BLaER1 treated with 17β-estradiol and CSF1 and Interleukin-3, amounts not matched to agents 10 nM and 100 nM (cell line): ENCODE measurements around the gene TRIM8.

Experiments used
- H3K27ac ChIP-seq, 11 experiments: shearing (Covaris generic); formaldehyde crosslinking; 2 replicates each; pipeline ENCODE4 v1.8.1; 2022
- H3K27me3 ChIP-seq, 11 experiments: shearing (Covaris generic); formaldehyde crosslinking; 2 replicates each; pipeline ENCODE4 v1.8.1; 2022
- H3K36me3 ChIP-seq, 11 experiments: shearing (Covaris generic); formaldehyde crosslinking; 2 replicates each; pipeline ENCODE4 v1.8.1; 2022
- H3K4me1 ChIP-seq, 10 experiments: shearing (Covaris generic); formaldehyde crosslinking; 2 replicates each; pipeline ENCODE4 v1.8.1; 2022
- H3K4me2 ChIP-seq, 11 experiments: shearing (Covaris generic); formaldehyde crosslinking; 2 replicates each; pipeline ENCODE4 v1.8.1; 2022
- H3K4me3 ChIP-seq, 10 experiments: shearing (Covaris generic); formaldehyde crosslinking; 2 replicates each; pipeline ENCODE4 v1.8.1; 2022
- H3K9ac ChIP-seq, 11 experiments: shearing (Covaris generic); formaldehyde crosslinking; 2 replicates each; pipeline ENCODE4 v1.8.1; 2022
- H3K9me3 ChIP-seq, 11 experiments: shearing (Covaris generic); formaldehyde crosslinking; replicated peaks in 1 of 11; 2 replicates each; pipeline ENCODE4 v1.8.1; 2022
- H4K20me1 ChIP-seq, 11 experiments: shearing (Covaris generic); formaldehyde crosslinking; 2 replicates each; pipeline ENCODE4 v1.8.1; 2022
- Cebpa-rat ChIP-seq, 11 experiments: shearing (Covaris generic); IDR thresholded peaks; 2 replicates each; pipeline ENCODE4 v1.8.1; 2022

TRIM8 gene

GRCh38 chr10:102702742-102703141 is 58.5 kb downstream of the TRIM8 start:
- TF ChIP-seq Cebpa-rat (IDR thresholded peaks at IDR 0.05): no peak
- no peak overlapping the region for H3K4me3 ChIP-seq
- H3K36me3 ChIP-seq: peaks cover 15 to 34% (median 24%) of the 10 kb centered on the region in 11 experiments
- H3K9ac ChIP-seq: no peak overlapping the region
- H3K27ac ChIP-seq: no peak overlapping the region
- no peaks in the 10 kb centered on the region for H3K27me3 ChIP-seq
- H3K9me3 ChIP-seq: no peaks in the 10 kb centered on the region
- H3K4me2 ChIP-seq: no peak overlapping the region
- peaks cover 0 to 7% (median 0%) of the 10 kb centered on the region in 11 experiments; a peak in 5 of 22 replicates for H4K20me1 ChIP-seq
- peaks cover 33 to 51% (median 42%) of the 10 kb centered on the region in 10 experiments for H3K4me1 ChIP-seq

DNA sequence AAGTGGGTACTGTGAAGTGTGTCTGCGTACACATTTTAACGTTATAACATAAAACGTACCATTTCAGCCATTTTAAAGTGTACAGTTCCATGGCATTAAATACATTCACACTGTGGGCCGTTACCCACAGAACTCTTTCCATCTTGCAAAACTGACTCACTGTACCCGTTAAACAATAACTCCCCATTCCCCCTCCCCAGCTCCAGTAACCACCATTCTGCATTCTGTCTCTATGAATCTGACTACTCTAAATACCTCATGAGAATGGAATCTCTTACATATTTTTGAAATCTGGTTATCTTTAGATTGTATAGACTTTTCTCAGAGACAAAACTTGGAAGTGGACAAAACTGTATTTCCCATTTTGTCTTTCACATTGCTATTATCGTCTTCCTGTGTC is 60.6 kb downstream of the TRIM8 start:
- no peak for TF ChIP-seq Cebpa-rat (IDR thresholded peaks at IDR 0.05)
- H3K9ac ChIP-seq: no peak overlapping the region

DNA sequence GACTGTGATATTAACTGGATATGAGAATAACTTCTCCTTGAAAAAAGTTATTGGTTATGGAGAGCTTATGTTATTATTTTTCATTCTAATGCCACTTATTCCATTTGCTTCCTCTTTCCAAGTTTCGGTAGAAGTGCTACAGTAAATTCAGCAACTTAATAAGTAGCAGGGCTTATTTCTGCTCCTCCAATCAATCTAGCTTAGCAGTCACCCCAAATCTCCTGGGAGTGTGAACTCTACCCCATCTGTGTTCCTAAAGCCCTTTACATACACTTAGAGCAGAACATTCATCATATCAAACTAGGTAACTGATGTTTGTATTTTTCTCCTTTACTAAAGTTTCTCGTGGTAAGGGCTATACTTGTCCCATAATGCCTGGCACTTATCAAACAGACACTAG is 61.3 kb downstream of the TRIM8 start:
- peak overlapping the region in 3 of 11 experiments; percentile 18 to 42 (median 20); a peak in 2 of 22 replicates for H3K9ac ChIP-seq
- peaks cover 0 to 14% (median 4%) of the 10 kb centered on the region in 11 experiments; a peak in 7 of 22 replicates for H3K36me3 ChIP-seq
- peaks cover 26 to 50% (median 40%) of the 10 kb centered on the region in 10 experiments for H3K4me1 ChIP-seq
- peak overlapping the region; percentile 36 to 87 (median 53) for H3K4me2 ChIP-seq
- H4K20me1 ChIP-seq: peaks cover 0 to 7% (median 0%) of the 10 kb centered on the region in 11 experiments; a peak in 5 of 22 replicates
- no peak overlapping the region for H3K4me3 ChIP-seq
- H3K27me3 ChIP-seq: no peaks in the 10 kb centered on the region
- no peak for TF ChIP-seq Cebpa-rat (IDR thresholded peaks at IDR 0.05)
- peak overlapping the region in 2 of 11 experiments; percentile 28 to 40; a peak in 2 of 22 replicates for H3K27ac ChIP-seq
- no peaks in the 10 kb centered on the region for H3K9me3 ChIP-seq

More for the DNA sequence above, 60.6 kb downstream of the TRIM8 start:
- Histone ChIP-seq H3K4me2 (peak overlapping the region; percentile 36 to 87 (median 53)), H3K9me3 (no peaks in the 10 kb centered on the region), H3K4me1 (peaks cover 32 to 50% (median 42%) of the 10 kb centered on the region in 10 experiments), H3K36me3 (peaks cover 0 to 14% (median 4%) of the 10 kb centered on the region in 11 experiments; a peak in 9 of 22 replicates), H3K27ac (no peak overlapping the region), H3K27me3 (no peaks in the 10 kb centered on the region), H3K4me3 (no peak overlapping the region), H4K20me1 (peaks cover 0 to 7% (median 0%) of the 10 kb centered on the region in 11 experiments; a peak in 5 of 22 replicates)
